HepG2 (cell line): ENCODE measurements around the gene SERINC5.

Experiments used
- DNMT3B ChIP-seq: conservative IDR thresholded peaks from 2 replicates; pipeline ENCODE4 v1.6.1; 2016; ENCODE audit warnings: missing biosample characterization, control low read depth
- EZH2 ChIP-seq: conservative IDR thresholded peaks from 2 replicates; pipeline ENCODE4 v1.6.1; 2012; ENCODE audit warnings: mild to moderate bottlenecking, low read depth, low read length, moderate library complexity
- FOXP1 ChIP-seq, 2 experiments: fragments of 450-650 bp in 1 of 2; IDR thresholded peaks; 2 replicates each; pipeline ENCODE4 v1.6.1; 2017 to 2018; ENCODE audit warnings: antibody characterized with exemption in 1 of 2
- PITX1 ChIP-seq: sonication (generic); formaldehyde crosslinking; IDR thresholded peaks from 2 replicates; pipeline ENCODE4 v1.5.1; 2020; ENCODE audit warnings: mild to moderate bottlenecking, missing genetic modification reagents
- POLR2A ChIP-seq, 2 experiments: IDR thresholded peaks; 2 replicates each; pipeline ENCODE4 v1.6.1; 2011; ENCODE audit warnings: low read depth in 2 of 2, low read length in 2 of 2, mild to moderate bottlenecking in 1 of 2, moderate library complexity in 1 of 2; ENCODE audit not compliant: insufficient read depth in 1 of 2
- TF ChIP-seq, protein P1 (sequence below): sonication (generic); formaldehyde crosslinking; conservative IDR thresholded peaks from 2 replicates; pipeline ENCODE4 v1.8.1; 2023; ENCODE audit warnings: missing genetic modification reagents

DNA sequence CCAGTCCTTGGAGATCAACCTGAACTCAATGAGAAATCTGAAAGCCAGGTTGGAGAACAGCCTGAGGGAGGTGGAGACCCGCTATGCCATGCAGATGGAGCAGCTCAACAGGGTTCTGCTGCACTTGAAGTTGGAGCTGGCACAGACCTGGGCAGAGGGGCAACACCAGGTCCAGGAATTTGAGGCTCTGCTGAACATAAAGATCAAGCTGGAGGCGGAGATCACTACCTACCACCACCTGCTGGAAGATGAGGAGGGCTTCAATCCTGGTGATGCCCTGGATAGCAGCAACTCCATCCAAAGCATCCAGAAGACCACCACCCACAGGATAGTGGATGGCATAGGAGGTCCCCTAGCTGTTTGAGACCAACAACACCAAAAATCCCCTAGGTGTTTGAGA lies 33.5 kb upstream of the SERINC5 start:
- TF ChIP-seq, protein P1, sequence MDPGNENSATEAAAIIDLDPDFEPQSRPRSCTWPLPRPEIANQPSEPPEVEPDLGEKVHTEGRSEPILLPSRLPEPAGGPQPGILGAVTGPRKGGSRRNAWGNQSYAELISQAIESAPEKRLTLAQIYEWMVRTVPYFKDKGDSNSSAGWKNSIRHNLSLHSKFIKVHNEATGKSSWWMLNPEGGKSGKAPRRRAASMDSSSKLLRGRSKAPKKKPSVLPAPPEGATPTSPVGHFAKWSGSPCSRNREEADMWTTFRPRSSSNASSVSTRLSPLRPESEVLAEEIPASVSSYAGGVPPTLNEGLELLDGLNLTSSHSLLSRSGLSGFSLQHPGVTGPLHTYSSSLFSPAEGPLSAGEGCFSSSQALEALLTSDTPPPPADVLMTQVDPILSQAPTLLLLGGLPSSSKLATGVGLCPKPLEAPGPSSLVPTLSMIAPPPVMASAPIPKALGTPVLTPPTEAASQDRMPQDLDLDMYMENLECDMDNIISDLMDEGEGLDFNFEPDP (CRISPR knock-in tag): no peak
- TF ChIP-seq FOXP1 (IDR thresholded peaks at IDR 0.05) (no peak), FOXP1 (CRISPR knock-in tag; IDR thresholded peaks at IDR 0.05) (no peak), EZH2 (no peak), POLR2A (IDR thresholded peaks at IDR 0.05; ENCODE audit: insufficient read depth in 1 of 2, low read depth in 2 of 2, low read length in 2 of 2) (no peak), PITX1 (no peak), DNMT3B (CRISPR knock-in tag) (no peak)
